ENCODE data around the gene AGK. TPM values are rescaled to one million over a fixed set of nuclear protein-coding genes. Genes with fewer than 3 reads are reported as not detected.

Gene AGK
- total RNA-seq, result 100 to 1,000 TPM; 110 TPM

- ChIA-PET CTCF (interaction anchor here (2.0 kb wide), 1 partner anchor 33 kb away, joined by 5 read pairs; no protein-coding TSS in a partner anchor), POLR2A (interaction anchor here (0.7 kb wide), 1 partner anchor 14 kb away, joined by 4 read pairs; no protein-coding TSS in a partner anchor)
Observed at GRCh38 chr7:141551094-141551781, at the start of gene AGK. Gene AGK, plus strand, starts transcription at chr7:141551410. Its CDS starts 4,057 bp downstream, at chr7:141555467.

GRCh38 chr7:141501451-141501850, 49.8 kb upstream of the AGK start:
- ChIA-PET POLR2A (no interaction called here), CTCF (interaction anchor here (1.2 kb wide), 1 partner anchor 9 kb away, joined by 3 read pairs; no protein-coding TSS in a partner anchor)

GRCh38 chr7:141511316-141511675, 39.9 kb upstream of the AGK start:
- ChIA-PET POLR2A (no interaction called here), CTCF (interaction anchor here (1.3 kb wide), 1 partner anchor 10 kb away, joined by 3 read pairs; no protein-coding TSS in a partner anchor)

GRCh38 chr7:141511676-141512396, 39.4 kb upstream of the AGK start:
- ChIA-PET POLR2A (no interaction called here), CTCF (no interaction called here)

- ChIA-PET POLR2A (no interaction called here), CTCF (no interaction called here)
Observed at GRCh38 chr7:141512597-141512996, 38.6 kb upstream of the AGK start.

- ChIA-PET CTCF (no interaction called here), POLR2A (no interaction called here)
Observed at GRCh38 chr7:141513720-141514119, 37.5 kb upstream of the AGK start.

- CTCF ChIA-PET, result no interaction called here
- POLR2A ChIA-PET, result no interaction called here
Observed at GRCh38 chr7:141515941-141516340, 35.3 kb upstream of the AGK start.

GRCh38 chr7:141519623-141520022, 31.6 kb upstream of the AGK start:
- ChIA-PET CTCF (no interaction called here), POLR2A (interaction anchor here (0.9 kb wide), 1 partner anchor 38 kb away, joined by 3 read pairs; no protein-coding TSS in a partner anchor)

- CTCF ChIA-PET, result no interaction called here
- POLR2A ChIA-PET, result no interaction called here
Observed at GRCh38 chr7:141522657-141523342, 28.4 kb upstream of the AGK start.

GRCh38 chr7:141525973-141526514, 25.2 kb upstream of the AGK start:
- POLR2A ChIA-PET, result no interaction called here
- CTCF ChIA-PET, result no interaction called here

GRCh38 chr7:141527076-141527475, 24.1 kb upstream of the AGK start:
- ChIA-PET POLR2A (no interaction called here), CTCF (no interaction called here)

- CTCF ChIA-PET, result no interaction called here
- POLR2A ChIA-PET, result no interaction called here
Observed at GRCh38 chr7:141528399-141528798, 22.8 kb upstream of the AGK start.

- CTCF ChIA-PET, result interaction anchor here (0.6 to 1.4 kb wide), 9 partner anchors 9 to 388 kb away, joined by 3 to 4 read pairs (median 3); no protein-coding TSS in a partner anchor
- POLR2A ChIA-PET, result no interaction called here
Observed at GRCh38 chr7:141533149-141533949, 17.9 kb upstream of the AGK start.

- CTCF ChIA-PET, result no interaction called here
Observed at GRCh38 chr7:141534757-141535737, 16.2 kb upstream of the AGK start.

GRCh38 chr7:141537906-141538305, 13.3 kb upstream of the AGK start:
- POLR2A ChIA-PET, result no interaction called here
- CTCF ChIA-PET, result interaction anchor here (0.7 kb wide), 1 partner anchor 271 kb away, joined by 4 read pairs; no protein-coding TSS in a partner anchor

More at GRCh38 chr7:141534757-141535737, 16.2 kb upstream of the AGK start:
- POLR2A ChIA-PET, result no interaction called here

- CTCF ChIA-PET, result interaction anchor here (0.7 kb wide), 1 partner anchor 9 kb away, joined by 3 read pairs; no protein-coding TSS in a partner anchor
- POLR2A ChIA-PET, result no interaction called here
Observed at GRCh38 chr7:141541375-141541774, 9.8 kb upstream of the AGK start.

GRCh38 chr7:141544831-141545230, 6.4 kb upstream of the AGK start:
- ChIA-PET CTCF (no interaction called here), POLR2A (no interaction called here)

GRCh38 chr7:141549582-141549981, 1.6 kb upstream of the AGK start:
- ChIA-PET CTCF (interaction anchor here (0.7 to 1.2 kb wide), 2 partner anchors 16 to 29 kb away, joined by 3 read pairs; no protein-coding TSS in a partner anchor), POLR2A (interaction anchor here (0.7 kb wide), 1 partner anchor 112 kb away, joined by 4 read pairs; no protein-coding TSS in a partner anchor)
